Calu3 (cell line): ENCODE data around the gene AIP. TPM values are rescaled to one million over a fixed set of nuclear protein-coding genes. Genes with fewer than 3 reads are reported as not detected.

ENCODE experiments used
- BruUV-seq: library from RNA; stranded (reverse); fragments of 400-500 nt; replicated peaks from 2 replicates; lab custom pipeline; 2021; lab: Mats Ljungman, UMichigan
- CTCF ChIA-PET: fragments of 300-600 bp; sonication (Branson Sonifier 250); formaldehyde crosslinking; loops from one replicate; lab custom pipeline; 2022; ENCODE audit warnings: antibody characterized with exemption; lab: Charles Lee
- DNase-seq: peaks from one replicate; pipeline ENCODE4 v3.0.0; 2022
- H3K27ac Mint-ChIP-seq: one replicate; pipeline ENCODE4 v1.8.0; 2022; ENCODE audit warnings: mixed read lengths; ENCODE audit not compliant: unreplicated experiment
- H3K27me3 Mint-ChIP-seq: one replicate; pipeline ENCODE4 v1.8.0; 2022; ENCODE audit warnings: mixed read lengths; ENCODE audit not compliant: unreplicated experiment
- H3K36me3 Mint-ChIP-seq: one replicate; pipeline ENCODE4 v1.8.0; 2022; ENCODE audit warnings: mild to moderate bottlenecking, moderate library complexity, mixed read lengths; ENCODE audit not compliant: insufficient read depth, unreplicated experiment
- H3K4me1 Mint-ChIP-seq: one replicate; pipeline ENCODE4 v1.8.0; 2022; ENCODE audit warnings: mild to moderate bottlenecking, low read depth, mixed read lengths; ENCODE audit not compliant: unreplicated experiment
- H3K4me3 Mint-ChIP-seq: one replicate; pipeline ENCODE4 v1.8.0; 2022; ENCODE audit warnings: mild to moderate bottlenecking, low read depth, moderate library complexity, mixed read lengths; ENCODE audit not compliant: unreplicated experiment
- H3K9me3 Mint-ChIP-seq: one replicate; pipeline ENCODE4 v1.8.0; 2022; ENCODE audit warnings: low read depth, mixed read lengths; ENCODE audit not compliant: unreplicated experiment
- CTCF ChIP-seq: fragments of 200-600 bp; IDR thresholded peaks from one replicate; pipeline ENCODE4 v1.8.0; 2022; ENCODE audit warnings: antibody characterized with exemption; ENCODE audit not compliant: unreplicated experiment
- intact Hi-C: fragments of 100-400 bp; cut with micrococcal nuclease; formaldehyde crosslinking; loops from one replicate; pipeline ENCODE4 v1.10.0; 2022; ENCODE audit not compliant: unreplicated experiment
- total RNA-seq: library from RNA; stranded (reverse); gene quantifications from 2 replicates; pipeline ENCODE4 v1.2.3, GENCODE V29; 2022

Gene AIP
- total RNA-seq, 1 experiment from 2014 or later, result 44.0 TPM

- H3K9me3 Mint-ChIP-seq, result no peaks in the 10 kb centered on the region
- no peaks in the 10 kb centered on the region for H3K27me3 Mint-ChIP-seq
- CTCF ChIA-PET, result no interaction called here
- peaks cover 39% of the 10 kb centered on the region for H3K4me1 Mint-ChIP-seq
- H3K36me3 Mint-ChIP-seq, result peaks cover 55% of the 10 kb centered on the region
- no peak for TF ChIP-seq CTCF
- DNase-seq, result no peak
- BruUV-seq, result no TSS peak
- intact Hi-C loops, result no loop called here
- no peak overlapping the region for H3K4me3 Mint-ChIP-seq
- no peak overlapping the region for H3K27ac Mint-ChIP-seq
These were observed 16.5 kb upstream of the AIP start for GRCh38 chr11:67466367-67466766.

GRCh38 chr11:67466962-67467771, 15.7 kb upstream of the AIP start:
- H3K9me3 Mint-ChIP-seq, result no peaks in the 10 kb centered on the region
- peaks cover 55% of the 10 kb centered on the region for H3K36me3 Mint-ChIP-seq
- no peak for TF ChIP-seq CTCF
- peak overlapping the region; percentile 85 for H3K4me3 Mint-ChIP-seq
- BruUV-seq, result no TSS peak
- no peak for DNase-seq
- intact Hi-C loops, result no loop called here
- CTCF ChIA-PET, result interaction anchor here (0.5 to 1.1 kb wide), 2 partner anchors 92 to 110 kb away, joined by 3 read pairs; no protein-coding TSS in a partner anchor
- H3K27ac Mint-ChIP-seq, result peak overlapping the region; percentile 64
- H3K27me3 Mint-ChIP-seq, result peaks cover 6% of the 10 kb centered on the region
- H3K4me1 Mint-ChIP-seq, result peaks cover 43% of the 10 kb centered on the region

- H3K27ac Mint-ChIP-seq, result peak overlapping the region; percentile 64
- CTCF ChIA-PET, result interaction anchor here (0.5 to 2.6 kb wide), 6 partner anchors 16 to 157 kb away, joined by 3 to 10 read pairs (median 4); partner anchors contain the start of genes GPR152 and PPP1CA
- H3K36me3 Mint-ChIP-seq, result peaks cover 55% of the 10 kb centered on the region
- H3K27me3 Mint-ChIP-seq, result peaks cover 10% of the 10 kb centered on the region
- H3K9me3 Mint-ChIP-seq, result no peaks in the 10 kb centered on the region
- H3K4me3 Mint-ChIP-seq, result peak overlapping the region; percentile 85
- TF ChIP-seq CTCF, result no peak
- peaks cover 43% of the 10 kb centered on the region for H3K4me1 Mint-ChIP-seq
- intact Hi-C loops, result no loop called here
- no TSS peak for BruUV-seq
- DNase-seq, result peak; percentile 86
These were observed 14.8 kb upstream of the AIP start for GRCh38 chr11:67468056-67468455.

GRCh38 chr11:67468456-67468758, 14.4 kb upstream of the AIP start:
- CTCF ChIA-PET, result interaction anchor here (0.9 to 2.6 kb wide), 5 partner anchors 16 to 157 kb away, joined by 3 to 10 read pairs (median 4); partner anchors contain the start of genes GPR152 and PPP1CA

More at GRCh38 chr11:67468456-67468758, 14.4 kb upstream of the AIP start:
- Mint-ChIP-seq H3K4me3 (peak overlapping the region; percentile 85), H3K4me1 (peaks cover 42% of the 10 kb centered on the region), H3K27me3 (peaks cover 10% of the 10 kb centered on the region), H3K9me3 (no peaks in the 10 kb centered on the region), H3K27ac (peak overlapping the region; percentile 64), H3K36me3 (peaks cover 52% of the 10 kb centered on the region)
- no peak for DNase-seq
- intact Hi-C loops, result no loop called here
- BruUV-seq, result no TSS peak
- no peak for TF ChIP-seq CTCF
